ENCODE data around the gene TUBAL3. TPM values are rescaled to one million over a fixed set of nuclear protein-coding genes. Genes with fewer than 3 reads are reported as not detected.

The TUBAL3 gene
- total RNA-seq, 1 donor from 2014 or later = not detected

DNA sequence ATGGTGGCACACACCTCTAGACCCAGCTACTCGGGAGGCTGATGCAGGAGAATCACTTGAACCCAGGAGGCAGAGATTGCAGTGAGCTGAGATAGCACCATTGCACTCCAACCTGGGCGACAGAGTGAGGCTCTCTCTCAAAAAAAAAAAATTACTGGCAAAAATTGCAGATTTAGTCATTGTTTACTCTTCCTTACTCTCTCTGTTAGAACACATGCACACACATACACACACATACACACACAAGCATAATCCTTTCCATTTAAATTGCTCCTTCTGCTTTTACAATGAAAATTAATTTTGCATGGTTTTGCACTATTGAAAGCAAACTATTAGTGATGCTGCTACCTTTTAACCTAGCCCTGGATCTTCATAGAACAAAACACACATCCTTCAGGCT lies 55.3 kb downstream of the TUBAL3 start:
- no peak overlapping the region for H3K27ac Mint-ChIP-seq (ENCODE audit: unreplicated experiment)
- H3K9me3 Mint-ChIP-seq (ENCODE audit: unreplicated experiment) = no peaks in the 10 kb centered on the region
- H3K36me3 Mint-ChIP-seq (ENCODE audit: unreplicated experiment) = no peaks in the 10 kb centered on the region
- DNase-seq (ENCODE audit: extremely low spot score, unreplicated experiment) = no peak
- H3K27me3 Mint-ChIP-seq (ENCODE audit: unreplicated experiment) = peaks cover 31% of the 10 kb centered on the region
- TF ChIP-seq, protein P1, sequence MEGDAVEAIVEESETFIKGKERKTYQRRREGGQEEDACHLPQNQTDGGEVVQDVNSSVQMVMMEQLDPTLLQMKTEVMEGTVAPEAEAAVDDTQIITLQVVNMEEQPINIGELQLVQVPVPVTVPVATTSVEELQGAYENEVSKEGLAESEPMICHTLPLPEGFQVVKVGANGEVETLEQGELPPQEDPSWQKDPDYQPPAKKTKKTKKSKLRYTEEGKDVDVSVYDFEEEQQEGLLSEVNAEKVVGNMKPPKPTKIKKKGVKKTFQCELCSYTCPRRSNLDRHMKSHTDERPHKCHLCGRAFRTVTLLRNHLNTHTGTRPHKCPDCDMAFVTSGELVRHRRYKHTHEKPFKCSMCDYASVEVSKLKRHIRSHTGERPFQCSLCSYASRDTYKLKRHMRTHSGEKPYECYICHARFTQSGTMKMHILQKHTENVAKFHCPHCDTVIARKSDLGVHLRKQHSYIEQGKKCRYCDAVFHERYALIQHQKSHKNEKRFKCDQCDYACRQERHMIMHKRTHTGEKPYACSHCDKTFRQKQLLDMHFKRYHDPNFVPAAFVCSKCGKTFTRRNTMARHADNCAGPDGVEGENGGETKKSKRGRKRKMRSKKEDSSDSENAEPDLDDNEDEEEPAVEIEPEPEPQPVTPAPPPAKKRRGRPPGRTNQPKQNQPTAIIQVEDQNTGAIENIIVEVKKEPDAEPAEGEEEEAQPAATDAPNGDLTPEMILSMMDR (IDR thresholded peaks at IDR 0.05) = no peak
- H3K4me1 Mint-ChIP-seq (ENCODE audit: unreplicated experiment) = no peaks in the 10 kb centered on the region
- no peak overlapping the region for H3K4me3 Mint-ChIP-seq (ENCODE audit: unreplicated experiment)

DNA sequence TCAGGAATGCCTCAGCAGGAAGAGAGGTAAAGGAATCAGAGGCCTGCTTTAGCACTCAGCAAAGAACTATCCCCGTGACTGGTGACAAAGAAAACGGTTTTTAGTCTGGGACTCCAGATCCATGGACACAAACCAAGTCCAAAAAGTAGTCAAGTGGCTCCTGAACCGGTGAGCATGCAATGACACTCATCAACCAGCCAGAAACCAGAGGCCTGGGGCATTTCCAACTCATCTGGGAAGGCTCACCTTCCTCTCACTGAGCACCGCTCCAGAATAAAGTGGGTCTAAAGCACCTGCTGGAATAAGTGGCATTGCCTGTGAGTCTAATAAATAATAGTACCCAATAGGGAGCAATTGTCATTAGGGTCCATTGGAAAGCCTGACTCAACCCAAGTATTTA lies 57.7 kb downstream of the TUBAL3 start:
- TF ChIP-seq, protein P1 (IDR thresholded peaks at IDR 0.05) = no peak
- Mint-ChIP-seq H3K36me3 (ENCODE audit: unreplicated experiment) (no peaks in the 10 kb centered on the region), H3K27ac (ENCODE audit: unreplicated experiment) (no peak overlapping the region), H3K9me3 (ENCODE audit: unreplicated experiment) (no peaks in the 10 kb centered on the region), H3K27me3 (ENCODE audit: unreplicated experiment) (peaks cover 23% of the 10 kb centered on the region), H3K4me3 (ENCODE audit: unreplicated experiment) (no peak overlapping the region), H3K4me1 (ENCODE audit: unreplicated experiment) (no peaks in the 10 kb centered on the region)
- DNase-seq (ENCODE audit: extremely low spot score, unreplicated experiment) = no peak

DNA sequence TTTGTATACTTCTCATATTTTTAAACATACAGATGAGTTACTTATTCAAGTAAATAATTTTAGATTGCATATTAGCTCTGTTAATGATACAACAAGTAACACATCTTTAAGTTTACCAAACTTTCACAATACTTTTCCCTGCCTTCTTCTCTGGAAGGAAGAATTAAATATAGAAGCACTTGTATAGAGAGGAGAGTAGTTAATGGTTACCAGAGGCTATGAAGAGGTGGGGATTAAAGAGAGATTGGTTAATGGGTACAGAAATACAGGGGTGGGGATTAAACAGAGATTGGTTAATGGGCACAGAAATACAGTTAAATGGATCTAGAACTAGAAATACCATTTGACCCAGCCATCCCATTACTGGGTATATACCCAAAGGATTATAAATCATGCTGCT lies 59.9 kb downstream of the TUBAL3 start:
- no peaks in the 10 kb centered on the region for H3K9me3 Mint-ChIP-seq (ENCODE audit: unreplicated experiment)
- no peak overlapping the region for H3K27ac Mint-ChIP-seq (ENCODE audit: unreplicated experiment)
- no peaks in the 10 kb centered on the region for H3K36me3 Mint-ChIP-seq (ENCODE audit: unreplicated experiment)
- TF ChIP-seq, protein P1 (IDR thresholded peaks at IDR 0.05) = no peak
- peaks cover 13% of the 10 kb centered on the region for H3K27me3 Mint-ChIP-seq (ENCODE audit: unreplicated experiment)
- no peaks in the 10 kb centered on the region for H3K4me1 Mint-ChIP-seq (ENCODE audit: unreplicated experiment)
- no peak for DNase-seq (ENCODE audit: extremely low spot score, unreplicated experiment)
- no peak overlapping the region for H3K4me3 Mint-ChIP-seq (ENCODE audit: unreplicated experiment)

DNA sequence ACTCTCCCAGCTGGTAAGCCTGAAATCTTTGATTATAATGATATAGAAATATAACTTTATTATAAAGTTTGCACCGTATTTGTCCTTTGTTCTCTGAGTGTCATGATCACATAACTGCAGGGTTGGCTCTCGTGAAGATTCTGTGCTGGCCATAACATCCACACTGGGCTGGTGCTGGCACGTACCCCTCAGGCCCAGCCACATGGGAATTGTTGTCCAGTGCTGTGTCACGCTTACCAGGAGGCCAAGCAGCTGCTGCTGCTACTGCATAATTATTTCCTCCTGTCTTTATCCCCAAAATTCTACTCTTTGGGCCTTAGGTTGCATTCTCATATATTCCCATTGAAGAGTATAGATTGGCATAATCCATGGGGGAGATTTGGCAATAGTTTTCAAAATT lies 60.6 kb downstream of the TUBAL3 start:
- DNase-seq (ENCODE audit: extremely low spot score, unreplicated experiment) = no peak
- no peaks in the 10 kb centered on the region for H3K4me1 Mint-ChIP-seq (ENCODE audit: unreplicated experiment)
- H3K9me3 Mint-ChIP-seq (ENCODE audit: unreplicated experiment) = no peaks in the 10 kb centered on the region
- no peak overlapping the region for H3K27ac Mint-ChIP-seq (ENCODE audit: unreplicated experiment)
- H3K27me3 Mint-ChIP-seq (ENCODE audit: unreplicated experiment) = peaks cover 11% of the 10 kb centered on the region
- TF ChIP-seq, protein P1 (IDR thresholded peaks at IDR 0.05) = no peak
- no peaks in the 10 kb centered on the region for H3K36me3 Mint-ChIP-seq (ENCODE audit: unreplicated experiment)
- no peak overlapping the region for H3K4me3 Mint-ChIP-seq (ENCODE audit: unreplicated experiment)

DNA sequence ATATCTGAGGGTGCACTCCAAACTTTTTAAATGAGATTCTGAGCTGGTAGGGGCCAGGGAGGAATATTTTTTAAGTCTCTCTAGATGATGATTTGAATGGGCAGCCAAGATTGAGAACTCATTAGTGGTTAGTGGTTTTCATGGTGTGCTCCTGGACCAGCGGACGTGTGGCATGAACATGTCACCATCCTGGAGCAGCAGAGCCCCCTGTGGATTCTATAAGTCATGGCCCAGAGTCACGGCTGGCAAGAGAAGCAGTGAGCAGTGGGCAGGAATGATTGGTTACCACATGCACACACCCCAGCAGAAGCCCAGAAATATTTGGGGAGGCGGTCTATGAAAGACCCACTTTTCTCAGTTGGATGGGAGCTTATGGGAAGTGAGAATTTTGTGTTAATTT lies 61.1 kb downstream of the TUBAL3 start:
- DNase-seq (ENCODE audit: extremely low spot score, unreplicated experiment) = no peak
- H3K9me3 Mint-ChIP-seq (ENCODE audit: unreplicated experiment) = no peaks in the 10 kb centered on the region
- TF ChIP-seq, protein P1 (IDR thresholded peaks at IDR 0.05) = no peak
- H3K4me1 Mint-ChIP-seq (ENCODE audit: unreplicated experiment) = no peaks in the 10 kb centered on the region
- H3K36me3 Mint-ChIP-seq (ENCODE audit: unreplicated experiment) = no peaks in the 10 kb centered on the region
- peaks cover 11% of the 10 kb centered on the region for H3K27me3 Mint-ChIP-seq (ENCODE audit: unreplicated experiment)
- H3K27ac Mint-ChIP-seq (ENCODE audit: unreplicated experiment) = no peak overlapping the region
- H3K4me3 Mint-ChIP-seq (ENCODE audit: unreplicated experiment) = no peak overlapping the region

Other genes starting within 250 kb of the TUBAL3 start
- gene AKR1C8, start 219.7 kb downstream of the TUBAL3 start, total RNA-seq = not detected in 2 replicates
- not detected in 2 replicates for gene AKR1C4, start 208.0 kb downstream of the TUBAL3 start, total RNA-seq
- not detected in 2 replicates for gene UCN3, start 39.9 kb downstream of the TUBAL3 start, total RNA-seq
- gene NET1, start 7.7 kb upstream of the TUBAL3 start, total RNA-seq = 11.3 and 14.5 TPM in 2 replicates
- not detected in 2 replicates for gene CALML5, start 94.7 kb upstream of the TUBAL3 start, total RNA-seq
- not detected in 2 replicates for gene CALML3, start 120.1 kb upstream of the TUBAL3 start, total RNA-seq

All from osteocyte (in vitro differentiated cells).